ENCODE measurements around the gene MAGEF1. TPM values are rescaled to one million over a fixed set of nuclear protein-coding genes. Genes with fewer than 3 reads are reported as not detected.

MAGEF1 gene, protein sequence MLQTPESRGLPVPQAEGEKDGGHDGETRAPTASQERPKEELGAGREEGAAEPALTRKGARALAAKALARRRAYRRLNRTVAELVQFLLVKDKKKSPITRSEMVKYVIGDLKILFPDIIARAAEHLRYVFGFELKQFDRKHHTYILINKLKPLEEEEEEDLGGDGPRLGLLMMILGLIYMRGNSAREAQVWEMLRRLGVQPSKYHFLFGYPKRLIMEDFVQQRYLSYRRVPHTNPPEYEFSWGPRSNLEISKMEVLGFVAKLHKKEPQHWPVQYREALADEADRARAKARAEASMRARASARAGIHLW
- total RNA-seq, result 19.0 and 22.6 TPM in 2 replicates

DNA sequence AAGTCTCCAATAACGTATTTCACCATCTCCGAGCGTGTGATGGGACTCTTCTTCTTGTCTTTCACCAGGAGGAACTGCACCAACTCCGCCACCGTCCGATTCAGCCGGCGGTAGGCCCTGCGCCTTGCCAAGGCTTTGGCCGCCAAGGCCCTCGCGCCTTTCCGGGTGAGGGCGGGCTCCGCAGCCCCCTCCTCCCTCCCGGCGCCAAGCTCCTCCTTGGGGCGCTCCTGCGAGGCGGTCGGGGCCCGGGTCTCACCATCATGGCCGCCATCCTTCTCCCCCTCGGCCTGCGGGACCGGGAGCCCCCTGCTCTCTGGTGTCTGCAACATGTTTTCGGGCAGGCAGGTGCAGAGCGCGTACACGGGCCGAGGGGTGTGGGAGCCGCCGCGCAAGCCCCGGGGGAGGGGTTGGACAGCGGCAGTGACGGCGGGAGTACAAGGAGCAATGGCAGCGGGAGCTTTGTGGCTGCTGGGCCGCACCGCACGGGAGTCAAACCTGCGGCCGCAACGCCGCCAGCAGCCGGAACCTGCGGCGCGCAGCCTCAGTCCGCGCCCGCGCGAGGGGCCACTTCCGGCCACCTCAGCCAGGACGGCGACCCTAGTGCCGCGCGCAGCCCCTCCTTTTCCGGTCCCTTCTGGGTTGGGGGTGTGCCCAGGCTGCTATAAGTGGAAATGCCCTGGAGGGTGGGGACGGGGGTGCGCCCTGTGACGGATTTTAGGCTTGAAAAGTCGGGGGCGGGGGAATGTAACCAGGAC, at the start of gene MAGEF1:
TSS of gene MAGEF1 (minus strand) at position 572 of the 755 bp plus-strand sequence. CDS start at position 329, 243 bp downstream.

Other genes with a start within 250 kb of the MAGEF1 start
- 1.7 and 3.9 TPM in 2 replicates for gene EPHB3, start 150.3 kb downstream of the MAGEF1 start, total RNA-seq
- 86.0 and 98.9 TPM in 2 replicates for gene VPS8, start 100.1 kb upstream of the MAGEF1 start, total RNA-seq

Measured in smooth muscle cell of the umbilical artery (primary cell).